ENCODE measurements around the gene PGAP6. TPM values are rescaled to one million over a fixed set of nuclear protein-coding genes. Genes with fewer than 3 reads are reported as not detected.
A peak's percentile ranks its signal among the peaks of the same experiment; 100 is the strongest.

PGAP6 gene
- total RNA-seq, 1 donor from 2014 or later = 47.6 TPM

GRCh38 chr16:373848-374615 is 7.7 kb downstream of the PGAP6 start:
- H3K36me3 ChIP-seq = peaks cover 49 to 53% of the 10 kb centered on the region in 2 donors
- intact Hi-C loops (cut with DNase I) = no loop called here
- DNase-seq (ENCODE audit: low spot score in 2 of 2) = no peak

GRCh38 chr16:373020-373598 is 8.7 kb downstream of the PGAP6 start:
- H3K4me1 ChIP-seq = peaks cover 8 to 12% of the 10 kb centered on the region in 2 donors
- no peaks in the 10 kb centered on the region for H3K27me3 ChIP-seq
- no peak for TF ChIP-seq CTCF (IDR thresholded peaks at IDR 0.05)
- no peaks in the 10 kb centered on the region for H3K9me3 ChIP-seq
- intact Hi-C loops (cut with DNase I) = no loop called here
- H3K4me3 ChIP-seq = no peak overlapping the region
- H3K27ac ChIP-seq = no peak overlapping the region
- DNase-seq (ENCODE audit: low spot score in 2 of 2) = no peak
- peaks cover 59 to 62% of the 10 kb centered on the region in 2 donors for H3K36me3 ChIP-seq

More at GRCh38 chr16:373848-374615, 7.7 kb downstream of the PGAP6 start:
- H3K27ac ChIP-seq = no peak overlapping the region
- peaks cover 8 to 12% of the 10 kb centered on the region in 2 donors for H3K4me1 ChIP-seq
- no peaks in the 10 kb centered on the region for H3K9me3 ChIP-seq
- H3K4me3 ChIP-seq = no peak overlapping the region
- TF ChIP-seq CTCF (IDR thresholded peaks at IDR 0.05) = no peak
- H3K27me3 ChIP-seq = no peaks in the 10 kb centered on the region

- peaks cover 63 to 68% of the 10 kb centered on the region in 2 donors for H3K36me3 ChIP-seq
Measured at GRCh38 chr16:372302-372983, 9.3 kb downstream of the PGAP6 start.

GRCh38 chr16:371515-372301 is 10.1 kb downstream of the PGAP6 start:
- no peak for TF ChIP-seq CTCF (IDR thresholded peaks at IDR 0.05)
- H3K27me3 ChIP-seq = no peaks in the 10 kb centered on the region
- intact Hi-C loops (cut with DNase I) = no loop called here
- peaks cover 63 to 66% of the 10 kb centered on the region in 2 donors for H3K36me3 ChIP-seq
- H3K4me1 ChIP-seq = peaks cover 8 to 12% of the 10 kb centered on the region in 2 donors
- H3K9me3 ChIP-seq = no peaks in the 10 kb centered on the region
- H3K27ac ChIP-seq = no peak overlapping the region
- no peak for DNase-seq (ENCODE audit: low spot score in 2 of 2)
- H3K4me3 ChIP-seq = no peak overlapping the region

More at GRCh38 chr16:372302-372983, 9.3 kb downstream of the PGAP6 start:
- Histone ChIP-seq H3K4me1 (peaks cover 8 to 12% of the 10 kb centered on the region in 2 donors), H3K27me3 (no peaks in the 10 kb centered on the region), H3K27ac (no peak overlapping the region), H3K4me3 (no peak overlapping the region), H3K9me3 (no peaks in the 10 kb centered on the region)
- no peak for DNase-seq (ENCODE audit: low spot score in 2 of 2)
- intact Hi-C loops (cut with DNase I) = no loop called here
- no peak for TF ChIP-seq CTCF (IDR thresholded peaks at IDR 0.05)

- H3K4me1 ChIP-seq = peaks cover 8 to 12% of the 10 kb centered on the region in 2 donors
- intact Hi-C loops (cut with DNase I) = loop anchor here (1.0 kb wide), 3 partner anchors 11 to 156 kb away; partner anchors contain the start of gene CAPN15
- H3K27me3 ChIP-seq = no peaks in the 10 kb centered on the region
- no peaks in the 10 kb centered on the region for H3K9me3 ChIP-seq
- peak overlapping the region; percentile 36 to 59 for H3K27ac ChIP-seq
- no peak for DNase-seq (ENCODE audit: low spot score in 2 of 2)
- peaks cover 63 to 65% of the 10 kb centered on the region in 2 donors for H3K36me3 ChIP-seq
- peak overlapping the region in 1 of 2 donors; percentile 70 for H3K4me3 ChIP-seq
- TF ChIP-seq CTCF (IDR thresholded peaks at IDR 0.05) = no peak
Measured at GRCh38 chr16:370979-371514, 10.7 kb downstream of the PGAP6 start.

Data from ascending aorta (tissue), 2 donors.